Measurements from ENCODE around the gene ARHGAP26. TPM values are rescaled to one million over a fixed set of nuclear protein-coding genes. Genes with fewer than 3 reads are reported as not detected.

ARHGAP26 gene
- total and polyA plus RNA-seq, 10 donors = 4.2 to 148 (median 55.5) TPM

- Histone ChIP-seq H3K36me3 (peaks cover 0 to 23% (median 6%) of the 10 kb centered on the region in 6 donors), H3K27me3 (replicated peaks in 1 of 7) (no peaks in the 10 kb centered on the region), H3K4me3 (no peak overlapping the region), H3K27ac (no peak overlapping the region), H3K9me3 (no peaks in the 10 kb centered on the region), H3K4me1 (peaks cover 0 to 32% (median 13%) of the 10 kb centered on the region in 6 donors)
- TF ChIP-seq CTCF (IDR thresholded peaks at IDR 0.05 in 8 of 11, conservative IDR thresholded peaks at IDR 0.05 in 3 of 11) (no peak), POLR2AphosphoS5 (IDR thresholded peaks at IDR 0.05) (no peak), POLR2A (IDR thresholded peaks at IDR 0.05) (no peak)
- WGBS, 5 donors = 86 to 91% (median 87%) methylated on average over 5 of the region's 5 CpGs
- no peak for DNase-seq
- intact Hi-C loops (cut with DNase I; ENCODE audit: low total_unique reads) = no loop called here
These were observed 360.6 kb downstream of the ARHGAP26 start for GRCh38 chr5:143130613-143131305.

- WGBS, 5 donors = 56 to 85% (median 75%) methylated on average over 6 of the region's 6 CpGs
- TF ChIP-seq POLR2AphosphoS5 (IDR thresholded peaks at IDR 0.05) = no peak
- TF ChIP-seq POLR2A (IDR thresholded peaks at IDR 0.05) = no peak
- TF ChIP-seq CTCF (IDR thresholded peaks at IDR 0.05 in 8 of 11, conservative IDR thresholded peaks at IDR 0.05 in 3 of 11) = no peak
- no peak overlapping the region for H3K4me3 ChIP-seq
- peaks cover 0 to 20% (median 6%) of the 10 kb centered on the region in 6 donors for H3K4me1 ChIP-seq
- intact Hi-C loops (cut with DNase I; ENCODE audit: low total_unique reads) = no loop called here
- no peak for DNase-seq
- H3K36me3 ChIP-seq = peaks cover 0 to 32% (median 6%) of the 10 kb centered on the region in 6 donors
- no peaks in the 10 kb centered on the region for H3K27me3 ChIP-seq (replicated peaks in 1 of 7)
- no peak overlapping the region for H3K27ac ChIP-seq
- H3K9me3 ChIP-seq = no peaks in the 10 kb centered on the region
These were observed 361.8 kb downstream of the ARHGAP26 start for GRCh38 chr5:143131972-143132371.

GRCh38 chr5:143132739-143133138 is 362.6 kb downstream of the ARHGAP26 start:
- intact Hi-C loops (cut with DNase I; ENCODE audit: low total_unique reads) = no loop called here
- H3K9me3 ChIP-seq = no peaks in the 10 kb centered on the region
- 83 to 100% (median 92%) methylated on average over 1 of the region's 1 CpG for WGBS, 5 donors
- no peak overlapping the region for H3K4me3 ChIP-seq
- H3K27ac ChIP-seq = no peak overlapping the region
- H3K27me3 ChIP-seq (replicated peaks in 1 of 7) = no peaks in the 10 kb centered on the region
- H3K4me1 ChIP-seq = peaks cover 0 to 14% (median 3%) of the 10 kb centered on the region in 6 donors
- no peak for DNase-seq
- H3K36me3 ChIP-seq = peaks cover 0 to 39% (median 6%) of the 10 kb centered on the region in 6 donors
- TF ChIP-seq POLR2AphosphoS5 (IDR thresholded peaks at IDR 0.05) = no peak
- no peak for TF ChIP-seq CTCF (IDR thresholded peaks at IDR 0.05 in 8 of 11, conservative IDR thresholded peaks at IDR 0.05 in 3 of 11)
- TF ChIP-seq POLR2A (IDR thresholded peaks at IDR 0.05) = no peak

- intact Hi-C loops (cut with DNase I; ENCODE audit: low total_unique reads) = no loop called here
- no peak for DNase-seq
- WGBS, 5 donors = 86 to 91% (median 89%) methylated on average over 11 of the region's 11 CpGs
- Histone ChIP-seq H3K4me3 (no peak overlapping the region), H3K9me3 (no peaks in the 10 kb centered on the region), H3K27ac (peak overlapping the region in 4 of 8 donors; percentile 2 to 51 (median 23)), H3K27me3 (replicated peaks in 1 of 7) (no peaks in the 10 kb centered on the region), H3K36me3 (peaks cover 0 to 40% (median 6%) of the 10 kb centered on the region in 6 donors), H3K4me1 (peaks cover 0 to 4% (median 1%) of the 10 kb centered on the region in 6 donors)
- TF ChIP-seq POLR2A (IDR thresholded peaks at IDR 0.05) = no peak
- TF ChIP-seq CTCF (IDR thresholded peaks at IDR 0.05 in 8 of 11, conservative IDR thresholded peaks at IDR 0.05 in 3 of 11) = no peak
- no peak for TF ChIP-seq POLR2AphosphoS5 (IDR thresholded peaks at IDR 0.05)
These were observed 363.5 kb downstream of the ARHGAP26 start for GRCh38 chr5:143133721-143134120.
